ENCODE measurements around the gene ARHGAP42. TPM values are rescaled to one million over a fixed set of nuclear protein-coding genes. Genes with fewer than 3 reads are reported as not detected.

The ARHGAP42 gene
- total RNA-seq, 5 donors from 2014 or later (not counting 1 experiment from before 2014, with no cell fraction given): 0.13 to 0.82 (median 0.49) TPM

DNA sequence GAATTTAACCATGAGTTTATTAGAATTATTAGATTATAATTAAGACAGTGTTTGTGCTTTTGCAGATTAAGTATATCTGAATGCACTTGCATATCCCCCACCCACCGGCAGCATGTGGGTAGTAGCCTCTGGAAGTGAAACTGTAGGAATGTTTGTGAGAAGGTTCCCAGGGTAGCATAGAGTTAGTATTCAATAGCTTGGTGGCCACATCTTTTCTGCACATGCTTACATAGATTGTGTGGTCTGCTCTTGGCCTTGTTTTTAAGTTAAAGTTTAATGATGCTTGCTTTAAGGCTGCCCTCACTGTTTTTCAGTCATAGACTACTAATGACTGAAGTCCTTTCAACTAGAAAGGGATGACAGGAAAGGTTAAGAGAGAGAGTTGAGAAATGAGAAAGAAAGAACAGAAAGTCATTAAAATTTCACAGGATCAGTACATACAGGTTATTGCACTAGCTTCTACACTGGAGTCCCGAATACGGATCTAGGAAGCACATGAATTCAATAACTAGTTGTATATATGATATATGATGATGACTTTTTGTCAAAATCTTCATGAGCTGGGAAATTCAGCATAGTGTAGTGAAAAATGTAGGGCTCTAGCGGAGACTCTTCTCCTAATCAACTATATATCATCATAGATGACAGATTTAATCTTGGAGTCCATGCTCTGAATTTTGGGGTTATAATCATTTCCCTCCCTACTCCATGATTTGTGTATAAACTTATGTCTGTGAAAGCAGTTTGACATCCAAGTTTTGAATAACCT is 137.1 kb downstream of the ARHGAP42 start:
- CTCF ChIA-PET: no interaction called here
- H3K36me3 Mint-ChIP-seq: no peaks in the 10 kb centered on the region
- no peak overlapping the region for H3K4me3 Mint-ChIP-seq
- no peak overlapping the region for H3K27ac ChIP-seq (ENCODE audit: low read length)
- H3K9me3 Mint-ChIP-seq: peaks cover 0 to 4% (median 3%) of the 10 kb centered on the region in 3 donors
- ATAC-seq (replicated peaks in 1 of 4) (no peak), DNase-seq (no peak)
- no peaks in the 10 kb centered on the region for H3K4me1 ChIP-seq (ENCODE audit: control insufficient read depth in 1 of 2, extremely low read depth in 1 of 2, insufficient read depth in 2 of 2, low read length in 2 of 2)
- no peaks in the 10 kb centered on the region for H3K9me3 ChIP-seq
- H3K36me3 ChIP-seq (ENCODE audit: control insufficient read depth in 2 of 2, extremely low read depth in 1 of 2, insufficient read depth in 1 of 2, low read length in 1 of 2): no peaks in the 10 kb centered on the region
- H3K4me3 ChIP-seq (ENCODE audit: control insufficient read depth in 1 of 2, extremely low read depth in 1 of 2, low read length in 1 of 2): no peak overlapping the region
- H3K4me1 Mint-ChIP-seq: no peaks in the 10 kb centered on the region
- H3K27me3 ChIP-seq (replicated peaks in 1 of 2; ENCODE audit: control insufficient read depth in 2 of 2, extremely low read depth in 1 of 2, insufficient read depth in 2 of 2, low read length in 1 of 2): no peaks in the 10 kb centered on the region
- H3K27me3 Mint-ChIP-seq: no peaks in the 10 kb centered on the region
- POLR2A ChIA-PET: no interaction called here
- H3K27ac Mint-ChIP-seq: no peak overlapping the region
- WGBS (ENCODE audit: insufficient coverage): 100% methylated on average over 1 of the region's 4 CpGs

- peaks cover 3 to 4% (median 3%) of the 10 kb centered on the region in 3 donors for H3K9me3 Mint-ChIP-seq
- Histone ChIP-seq H3K4me1 (ENCODE audit: control insufficient read depth in 1 of 2, extremely low read depth in 1 of 2, insufficient read depth in 2 of 2, low read length in 2 of 2) (no peaks in the 10 kb centered on the region), H3K4me3 (ENCODE audit: control insufficient read depth in 1 of 2, extremely low read depth in 1 of 2, low read length in 1 of 2) (no peak overlapping the region), H3K9me3 (no peaks in the 10 kb centered on the region), H3K27me3 (replicated peaks in 1 of 2; ENCODE audit: control insufficient read depth in 2 of 2, extremely low read depth in 1 of 2, insufficient read depth in 2 of 2, low read length in 1 of 2) (no peaks in the 10 kb centered on the region), H3K36me3 (ENCODE audit: control insufficient read depth in 2 of 2, extremely low read depth in 1 of 2, insufficient read depth in 1 of 2, low read length in 1 of 2) (no peaks in the 10 kb centered on the region), H3K27ac (ENCODE audit: low read length) (no peak overlapping the region)
- no peak overlapping the region for H3K27ac Mint-ChIP-seq
- H3K4me3 Mint-ChIP-seq: no peak overlapping the region
- H3K4me1 Mint-ChIP-seq: no peaks in the 10 kb centered on the region
- ATAC-seq (replicated peaks in 1 of 4): no peak
- H3K27me3 Mint-ChIP-seq: no peaks in the 10 kb centered on the region
- DNase-seq: no peak
- no peaks in the 10 kb centered on the region for H3K36me3 Mint-ChIP-seq
- WGBS (ENCODE audit: insufficient coverage): 80% methylated on average over 1 of the region's 3 CpGs
- POLR2A ChIA-PET: interaction anchor here in 1 of 2 donors (0.6 kb wide), 1 partner anchor 33 kb away, joined by 3 read pairs; no protein-coding TSS in a partner anchor
- CTCF ChIA-PET: no interaction called here
Measured at GRCh38 chr11:100825626-100826025, 138.5 kb downstream of the ARHGAP42 start.

- Mint-ChIP-seq H3K4me1 (no peaks in the 10 kb centered on the region), H3K36me3 (no peaks in the 10 kb centered on the region), H3K27me3 (no peaks in the 10 kb centered on the region), H3K27ac (no peak overlapping the region), H3K9me3 (peaks cover 0 to 3% (median 0%) of the 10 kb centered on the region in 3 donors), H3K4me3 (no peak overlapping the region)
- Histone ChIP-seq H3K36me3 (ENCODE audit: control insufficient read depth in 2 of 2, extremely low read depth in 1 of 2, insufficient read depth in 1 of 2, low read length in 1 of 2) (no peaks in the 10 kb centered on the region), H3K27me3 (replicated peaks in 1 of 2; ENCODE audit: control insufficient read depth in 2 of 2, extremely low read depth in 1 of 2, insufficient read depth in 2 of 2, low read length in 1 of 2) (no peaks in the 10 kb centered on the region), H3K9me3 (no peaks in the 10 kb centered on the region), H3K4me1 (ENCODE audit: control insufficient read depth in 1 of 2, extremely low read depth in 1 of 2, insufficient read depth in 2 of 2, low read length in 2 of 2) (no peaks in the 10 kb centered on the region), H3K4me3 (ENCODE audit: control insufficient read depth in 1 of 2, extremely low read depth in 1 of 2, low read length in 1 of 2) (no peak overlapping the region), H3K27ac (ENCODE audit: low read length) (no peak overlapping the region)
- WGBS (ENCODE audit: insufficient coverage): no CpG with 5 or more reads among the region's 1 CpG
- no peak for ATAC-seq (replicated peaks in 1 of 4)
- ChIA-PET CTCF (no interaction called here), POLR2A (interaction anchor here in 1 of 2 donors (0.6 kb wide), 1 partner anchor 21 kb away, joined by 3 read pairs; no protein-coding TSS in a partner anchor)
- DNase-seq: no peak
Measured at GRCh38 chr11:100827934-100828661, 141.0 kb downstream of the ARHGAP42 start.

- 90% methylated on average over 5 of the region's 7 CpGs for WGBS (ENCODE audit: insufficient coverage)
- ATAC-seq (replicated peaks in 1 of 4): no peak
- Histone ChIP-seq H3K36me3 (ENCODE audit: control insufficient read depth in 2 of 2, extremely low read depth in 1 of 2, insufficient read depth in 1 of 2, low read length in 1 of 2) (no peaks in the 10 kb centered on the region), H3K27me3 (replicated peaks in 1 of 2; ENCODE audit: control insufficient read depth in 2 of 2, extremely low read depth in 1 of 2, insufficient read depth in 2 of 2, low read length in 1 of 2) (no peaks in the 10 kb centered on the region), H3K4me3 (ENCODE audit: control insufficient read depth in 1 of 2, extremely low read depth in 1 of 2, low read length in 1 of 2) (no peak overlapping the region), H3K9me3 (no peaks in the 10 kb centered on the region), H3K27ac (ENCODE audit: low read length) (no peak overlapping the region), H3K4me1 (ENCODE audit: control insufficient read depth in 1 of 2, extremely low read depth in 1 of 2, insufficient read depth in 2 of 2, low read length in 2 of 2) (no peaks in the 10 kb centered on the region)
- no peak for DNase-seq
- ChIA-PET POLR2A (no interaction called here), CTCF (no interaction called here)
- H3K4me1 Mint-ChIP-seq: no peaks in the 10 kb centered on the region
- H3K36me3 Mint-ChIP-seq: no peaks in the 10 kb centered on the region
- H3K27me3 Mint-ChIP-seq: no peaks in the 10 kb centered on the region
- H3K27ac Mint-ChIP-seq: no peak overlapping the region
- peaks cover 0 to 3% (median 0%) of the 10 kb centered on the region in 3 donors for H3K9me3 Mint-ChIP-seq
- H3K4me3 Mint-ChIP-seq: no peak overlapping the region
Measured at GRCh38 chr11:100830274-100830673, 143.2 kb downstream of the ARHGAP42 start.

DNA sequence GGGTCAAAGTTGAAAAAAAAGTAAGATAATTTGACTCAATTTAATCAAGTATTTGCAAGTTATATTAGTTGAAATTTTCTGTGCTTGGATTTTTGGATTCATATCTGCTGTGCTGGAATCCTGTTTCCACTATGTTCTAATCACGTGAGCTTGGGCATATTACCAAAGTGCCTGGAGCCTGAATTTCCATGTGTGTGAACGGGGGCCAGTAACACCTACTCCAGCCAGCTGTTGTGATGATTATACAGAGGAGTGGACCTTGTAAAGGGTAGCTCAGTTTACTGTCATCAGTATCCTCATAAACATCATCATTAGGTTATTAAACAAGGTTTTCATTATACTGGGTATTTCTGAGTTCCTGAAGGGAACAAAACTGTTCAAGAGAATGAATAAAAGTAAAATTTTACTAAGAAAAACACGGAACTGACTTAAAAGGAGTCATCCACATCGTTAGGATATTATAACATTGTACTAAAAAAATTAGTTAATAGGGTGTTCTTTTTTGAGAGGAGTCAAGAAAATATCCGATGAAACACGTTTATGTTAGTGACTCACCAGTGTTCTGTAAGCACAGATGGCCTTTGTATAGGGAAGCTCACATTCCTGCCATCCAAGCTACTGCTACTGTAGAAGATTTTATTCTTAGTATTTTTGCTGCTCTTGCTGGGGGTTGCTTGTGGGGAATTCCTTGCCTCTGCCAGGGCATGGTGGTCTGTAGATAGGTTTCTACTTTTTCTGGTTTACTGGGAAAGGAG is 144.1 kb downstream of the ARHGAP42 start:
- no peaks in the 10 kb centered on the region for H3K27me3 Mint-ChIP-seq
- Histone ChIP-seq H3K4me1 (ENCODE audit: control insufficient read depth in 1 of 2, extremely low read depth in 1 of 2, insufficient read depth in 2 of 2, low read length in 2 of 2) (no peaks in the 10 kb centered on the region), H3K27ac (ENCODE audit: low read length) (no peak overlapping the region), H3K4me3 (ENCODE audit: control insufficient read depth in 1 of 2, extremely low read depth in 1 of 2, low read length in 1 of 2) (no peak overlapping the region), H3K9me3 (no peaks in the 10 kb centered on the region), H3K27me3 (replicated peaks in 1 of 2; ENCODE audit: control insufficient read depth in 2 of 2, extremely low read depth in 1 of 2, insufficient read depth in 2 of 2, low read length in 1 of 2) (no peaks in the 10 kb centered on the region), H3K36me3 (ENCODE audit: control insufficient read depth in 2 of 2, extremely low read depth in 1 of 2, insufficient read depth in 1 of 2, low read length in 1 of 2) (no peaks in the 10 kb centered on the region)
- H3K4me3 Mint-ChIP-seq: no peak overlapping the region
- no peak for DNase-seq
- H3K27ac Mint-ChIP-seq: no peak overlapping the region
- CTCF ChIA-PET: no interaction called here
- no peaks in the 10 kb centered on the region for H3K4me1 Mint-ChIP-seq
- peaks cover 0 to 3% (median 0%) of the 10 kb centered on the region in 3 donors for H3K9me3 Mint-ChIP-seq
- no peaks in the 10 kb centered on the region for H3K36me3 Mint-ChIP-seq
- POLR2A ChIA-PET: interaction anchor here in 1 of 2 donors (0.5 kb wide), 1 partner anchor 115 kb away, joined by 3 read pairs; no protein-coding TSS in a partner anchor
- ATAC-seq (replicated peaks in 1 of 4): no peak
- 83% methylated on average over 1 of the region's 6 CpGs for WGBS (ENCODE audit: insufficient coverage)

DNA sequence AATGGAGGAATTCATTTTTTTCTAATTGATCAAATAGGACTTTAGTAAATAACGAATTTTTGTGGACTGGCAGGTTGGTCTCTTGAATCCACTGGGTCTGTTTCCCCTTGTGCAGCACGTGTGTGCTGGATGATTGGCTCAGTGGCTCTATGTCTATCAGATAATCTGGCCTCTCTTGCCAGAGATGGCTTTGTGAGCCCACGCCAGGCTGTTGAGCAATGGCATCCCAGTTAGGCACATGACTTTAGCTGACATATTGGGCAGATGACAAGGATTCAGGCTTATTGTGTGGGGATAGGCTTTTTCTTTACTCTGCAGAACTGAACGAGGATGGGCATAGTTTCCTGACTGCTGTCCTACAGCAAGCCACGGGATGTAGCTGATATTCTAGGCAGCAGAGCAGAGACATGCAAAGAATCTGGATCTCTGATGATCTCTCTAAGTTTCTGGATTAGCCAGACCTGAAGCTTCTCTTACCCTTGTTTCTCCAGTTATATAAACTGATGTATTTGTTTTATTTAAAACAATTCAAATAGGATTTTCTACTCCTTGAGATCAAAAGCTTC is 144.9 kb downstream of the ARHGAP42 start:
- Mint-ChIP-seq H3K27me3 (no peaks in the 10 kb centered on the region), H3K4me3 (no peak overlapping the region), H3K27ac (no peak overlapping the region), H3K9me3 (peaks cover 0 to 3% (median 0%) of the 10 kb centered on the region in 3 donors), H3K4me1 (no peaks in the 10 kb centered on the region), H3K36me3 (no peaks in the 10 kb centered on the region)
- WGBS (ENCODE audit: insufficient coverage): 54% methylated on average over 4 of the region's 5 CpGs
- Histone ChIP-seq H3K27me3 (replicated peaks in 1 of 2; ENCODE audit: control insufficient read depth in 2 of 2, extremely low read depth in 1 of 2, insufficient read depth in 2 of 2, low read length in 1 of 2) (no peaks in the 10 kb centered on the region), H3K4me3 (ENCODE audit: control insufficient read depth in 1 of 2, extremely low read depth in 1 of 2, low read length in 1 of 2) (no peak overlapping the region), H3K27ac (ENCODE audit: low read length) (no peak overlapping the region), H3K9me3 (no peaks in the 10 kb centered on the region), H3K36me3 (ENCODE audit: control insufficient read depth in 2 of 2, extremely low read depth in 1 of 2, insufficient read depth in 1 of 2, low read length in 1 of 2) (no peaks in the 10 kb centered on the region), H3K4me1 (ENCODE audit: control insufficient read depth in 1 of 2, extremely low read depth in 1 of 2, insufficient read depth in 2 of 2, low read length in 2 of 2) (no peaks in the 10 kb centered on the region)
- DNase-seq: no peak
- ChIA-PET POLR2A (no interaction called here), CTCF (no interaction called here)
- ATAC-seq (replicated peaks in 1 of 4): no peak

Data from T-cell (primary cell).